ENCODE results near the gene ADGRD1.

ADGRD1 gene

DNA sequence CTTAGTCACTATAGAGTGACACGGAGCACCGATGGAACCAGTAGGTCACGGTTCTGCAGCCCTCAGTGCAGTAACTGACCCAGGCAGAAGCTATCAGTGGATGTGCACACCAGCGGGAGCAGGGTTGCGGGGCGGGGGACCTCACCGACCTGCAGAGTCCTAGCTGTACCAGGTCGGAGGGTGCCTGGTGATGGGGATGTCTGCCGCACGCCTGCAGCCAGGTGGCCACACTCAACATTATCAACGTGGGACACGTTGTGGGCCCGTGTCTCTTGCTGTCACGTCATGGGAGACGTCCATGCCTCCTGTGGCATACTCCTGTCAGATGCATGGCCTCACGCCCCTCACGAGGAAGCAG is 55.2 kb downstream of the ADGRD1 start:
- no peak for DNase-seq

DNA sequence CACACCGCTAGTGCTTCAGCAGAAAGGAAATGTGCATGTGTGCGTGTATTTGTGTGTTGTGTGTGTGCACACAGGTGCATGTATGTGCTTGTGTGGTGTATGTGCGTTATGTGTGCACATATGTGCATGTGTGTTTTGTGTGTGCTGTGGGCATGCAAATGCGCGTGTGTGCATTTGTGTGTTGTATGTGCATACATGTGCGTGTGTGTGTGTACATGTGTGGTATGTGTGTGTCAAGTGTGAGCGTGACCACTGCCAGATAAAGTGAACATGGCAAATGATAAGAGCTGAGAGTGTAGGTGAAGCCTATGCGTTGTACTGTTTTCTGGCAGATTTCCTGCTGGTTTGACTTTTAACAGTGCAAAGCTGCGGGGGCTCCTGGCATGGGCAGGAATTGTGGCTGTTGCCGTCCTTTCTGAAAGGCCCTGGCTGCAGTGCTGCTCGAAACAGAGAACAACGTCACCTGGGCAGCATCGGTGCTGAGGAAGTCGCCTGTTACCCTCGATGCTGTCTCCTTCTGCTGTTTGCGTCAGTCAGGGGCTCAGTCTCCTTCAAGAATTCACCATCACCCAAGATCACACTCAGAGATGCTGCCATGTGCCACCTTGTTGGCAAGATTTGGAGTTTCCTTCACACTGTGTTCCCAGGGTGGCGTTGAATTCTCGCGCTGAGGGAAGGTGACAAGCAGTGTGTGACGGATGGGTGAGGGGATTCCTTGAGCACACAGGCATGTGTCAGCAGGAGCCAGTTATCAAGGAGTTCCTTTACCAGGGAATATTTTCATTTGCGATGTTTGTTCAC is 56.1 kb downstream of the ADGRD1 start:
- DNase-seq: no peak

DNA sequence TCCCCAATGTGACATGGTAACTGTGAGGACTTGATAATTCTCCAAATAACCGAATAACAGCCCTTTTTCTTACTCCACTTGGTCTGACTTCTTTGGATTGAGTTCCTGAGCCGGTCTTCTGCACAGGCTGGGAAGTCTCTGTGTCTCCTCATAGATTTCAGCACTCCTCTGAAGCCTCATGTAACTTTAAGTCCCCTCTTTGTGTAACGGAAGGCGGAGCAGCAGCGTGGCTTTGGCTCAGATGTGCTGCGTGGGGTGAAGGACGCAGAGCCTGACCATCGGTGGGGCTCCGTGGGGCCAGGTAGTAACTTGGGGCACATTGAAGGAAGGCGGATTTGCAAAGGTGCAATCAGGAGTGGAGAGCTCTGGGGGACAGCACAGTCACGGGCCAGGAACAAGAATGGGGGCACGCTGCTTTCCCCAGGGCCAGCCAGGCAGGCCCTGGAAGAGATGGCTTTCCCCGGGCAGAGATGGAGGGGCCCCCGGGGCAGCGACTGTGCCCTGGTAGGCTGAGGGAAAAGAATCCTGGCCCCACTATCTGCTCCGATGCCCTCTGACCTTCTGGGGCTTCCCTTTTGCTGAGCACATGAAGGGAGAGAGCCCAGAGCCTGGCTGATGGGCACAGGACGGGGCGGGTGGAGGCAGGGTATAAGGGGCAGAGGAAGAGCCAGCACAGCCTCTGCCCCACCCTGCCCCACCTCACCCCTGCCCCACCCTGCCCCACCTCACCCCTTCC is 56.9 kb downstream of the ADGRD1 start:
- no peak for DNase-seq

- no peak for DNase-seq
Measured at GRCh38 chr12:131011165-131012079, 57.7 kb downstream of the ADGRD1 start.

GRCh38 chr12:131012279-131013069 is 58.8 kb downstream of the ADGRD1 start:
- no peak for DNase-seq

DNA sequence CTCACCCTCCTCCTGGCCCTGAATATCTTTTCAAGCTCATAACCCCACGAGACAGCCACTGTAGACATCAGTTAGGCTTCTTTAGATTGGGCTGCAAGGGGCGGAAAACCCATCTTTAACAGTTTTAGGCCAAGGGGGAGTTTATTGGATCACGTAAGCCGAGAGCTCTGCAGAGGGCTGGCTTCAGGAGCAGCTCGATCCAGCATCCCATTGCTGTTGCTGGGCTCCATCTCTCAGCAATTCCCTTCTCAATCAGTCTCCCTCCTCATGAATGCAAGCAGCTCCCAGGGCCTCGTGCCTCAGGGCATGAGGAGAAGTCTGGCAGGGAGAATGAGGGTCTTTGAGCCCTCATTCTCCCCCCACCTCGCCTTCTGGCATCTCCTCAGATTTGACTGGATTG is 59.4 kb downstream of the ADGRD1 start:
- DNase-seq: no peak

DNA sequence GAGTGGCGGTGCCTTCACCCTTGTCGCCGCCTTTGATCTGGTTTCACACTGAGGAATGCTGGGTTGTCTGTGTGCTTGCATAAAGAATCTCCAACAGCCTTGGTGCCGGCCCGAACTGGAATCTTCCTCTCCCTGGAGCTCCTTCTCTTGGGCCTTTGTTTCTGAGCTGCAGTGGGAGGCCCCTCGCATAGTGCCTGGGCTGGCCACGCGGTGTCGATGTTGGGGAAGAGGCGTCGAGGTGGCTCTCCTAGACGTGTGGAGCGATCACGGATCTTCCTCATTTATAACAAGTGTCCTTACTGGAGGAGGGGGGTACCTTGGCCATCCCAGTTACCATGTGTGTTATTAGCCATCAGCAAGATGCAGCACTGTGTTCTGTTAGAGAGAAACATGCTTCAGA is 60.6 kb downstream of the ADGRD1 start:
- DNase-seq: no peak

DNA sequence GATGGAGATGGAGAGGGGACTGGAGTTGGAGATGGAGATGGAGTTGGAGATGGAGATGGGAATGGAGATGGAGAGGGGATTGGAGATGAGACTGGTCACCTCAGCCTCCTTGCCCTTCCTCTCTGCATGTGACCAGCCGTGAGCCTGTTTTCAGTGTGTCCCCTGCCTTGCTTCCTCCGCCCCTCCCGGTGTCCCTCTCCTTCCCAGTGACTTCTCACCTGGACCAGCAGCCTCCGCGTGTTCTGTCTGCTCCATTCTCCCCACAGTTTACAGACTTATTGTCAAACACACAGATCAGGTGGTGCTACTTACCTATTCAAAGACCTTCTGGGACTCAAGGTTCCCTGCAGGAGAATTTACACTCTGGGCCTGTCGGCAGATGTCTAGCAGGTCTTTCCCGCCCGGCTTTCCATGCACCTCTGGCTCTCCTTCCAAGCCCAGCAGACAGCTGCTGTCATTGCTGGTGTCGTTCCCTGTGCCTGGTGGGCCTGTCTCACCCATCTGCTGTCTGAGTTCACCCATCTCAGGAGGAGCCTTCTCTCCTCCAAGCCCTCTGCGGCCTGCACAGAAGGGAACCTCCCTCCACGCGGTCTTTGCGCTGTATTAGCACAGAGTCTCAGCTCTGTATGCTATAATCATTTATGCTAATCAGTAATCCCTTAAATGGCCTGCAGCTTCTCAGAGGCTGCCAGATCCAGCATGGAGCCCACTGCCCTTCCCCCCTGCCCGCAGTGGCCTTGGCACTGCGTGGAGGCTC is 62.1 kb downstream of the ADGRD1 start:
- DNase-seq: no peak

GRCh38 chr12:131017477-131017991 is 63.8 kb downstream of the ADGRD1 start:
- no peak for DNase-seq

DNA sequence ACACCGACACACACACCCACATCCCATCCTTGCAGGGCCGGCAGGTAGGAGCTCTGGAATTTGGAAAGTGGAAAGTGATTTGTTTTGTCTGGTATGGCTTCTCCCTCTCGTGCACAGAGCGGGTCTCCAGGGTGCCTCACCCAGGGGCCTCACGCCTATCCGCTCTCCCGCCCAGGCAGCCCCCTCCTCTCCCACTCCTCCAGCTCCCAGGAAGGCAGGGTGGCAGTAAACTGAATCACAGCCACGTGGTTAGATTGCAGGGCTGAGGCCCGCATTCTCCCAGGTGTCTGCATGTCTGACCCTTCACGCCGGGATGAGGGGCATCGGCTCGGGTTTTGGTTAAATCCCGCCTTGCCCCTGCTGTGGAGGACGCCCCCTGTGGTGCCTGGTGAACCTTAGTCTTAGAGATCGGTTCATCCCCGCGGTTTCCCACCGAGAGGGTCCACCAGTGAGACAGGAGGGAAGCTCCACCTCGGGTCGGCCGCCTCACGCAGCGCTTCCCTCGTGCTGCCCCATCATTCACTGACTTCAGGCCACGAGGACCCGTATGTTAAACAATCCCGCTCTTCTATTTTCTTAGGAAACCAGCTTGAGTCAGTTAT is 64.4 kb downstream of the ADGRD1 start:
- no peak for DNase-seq

- no peak for DNase-seq
Measured at GRCh38 chr12:131018808-131019397, 65.2 kb downstream of the ADGRD1 start.

- DNase-seq: no peak
Measured at GRCh38 chr12:131020326-131021153, 66.8 kb downstream of the ADGRD1 start.

DNA sequence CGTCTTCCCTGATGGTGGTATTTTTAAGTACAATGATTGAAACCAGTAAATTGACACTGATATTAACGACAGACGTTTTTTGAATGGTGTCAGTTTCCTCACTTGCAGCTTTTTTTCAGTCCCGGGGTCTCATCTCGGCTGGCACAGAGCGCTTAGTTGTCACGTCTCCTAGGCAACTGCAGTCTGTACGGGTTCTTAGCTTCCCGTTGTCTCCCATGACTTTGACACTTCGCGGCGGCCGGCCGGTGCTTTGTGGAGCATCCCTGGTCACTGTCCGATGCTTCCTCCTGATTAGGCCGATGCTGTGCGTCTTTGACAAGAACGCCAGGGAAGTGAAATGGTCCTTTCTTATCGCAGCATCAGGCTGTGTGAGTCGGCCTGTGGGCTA is 67.4 kb downstream of the ADGRD1 start:
- DNase-seq: no peak

DNA sequence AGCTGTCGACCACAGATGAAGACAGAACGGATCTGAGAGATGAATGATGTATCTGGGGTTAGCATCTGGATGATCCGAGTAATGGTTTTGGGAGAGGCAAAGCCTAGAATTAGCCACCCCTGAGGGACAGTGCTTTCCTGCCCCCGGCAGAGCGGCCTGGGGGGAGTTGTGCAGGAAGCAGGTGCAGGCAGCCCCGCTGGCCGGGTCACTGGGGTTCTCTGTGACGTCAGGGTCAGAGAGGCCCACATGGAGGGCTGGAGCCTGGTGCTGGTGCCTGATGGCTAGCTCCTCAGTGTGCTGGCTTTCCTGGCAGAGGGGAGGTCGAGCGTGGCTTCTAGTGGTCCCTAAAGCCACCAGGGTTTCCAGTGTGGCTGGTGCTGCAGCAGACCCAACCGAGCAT is 70.3 kb downstream of the ADGRD1 start:
- DNase-seq: no peak

DNA sequence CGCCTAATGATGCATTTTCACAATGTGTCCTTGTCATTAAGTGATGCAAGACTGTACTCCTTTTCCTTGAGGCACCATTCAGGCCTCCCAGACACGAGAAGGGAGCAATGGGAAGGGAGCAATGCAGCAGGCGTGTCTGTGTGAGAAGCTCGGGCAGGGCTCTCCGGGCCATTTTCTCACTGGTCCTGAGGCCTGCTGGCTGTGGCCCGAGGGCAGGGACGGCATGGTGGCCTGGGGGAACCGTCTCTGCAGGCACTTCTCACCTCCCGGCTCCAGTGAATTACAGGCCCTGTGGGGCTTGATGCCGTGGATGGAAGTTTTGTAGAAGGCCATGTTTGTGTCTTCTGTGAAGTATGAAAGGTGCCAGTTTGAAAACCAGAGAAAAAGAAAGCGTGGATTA is 71.0 kb downstream of the ADGRD1 start:
- no peak for DNase-seq

- no peak for DNase-seq
Measured at GRCh38 chr12:131025234-131025633, 71.5 kb downstream of the ADGRD1 start.

GRCh38 chr12:131025939-131026702 is 72.4 kb downstream of the ADGRD1 start:
- DNase-seq: no peak

DNA sequence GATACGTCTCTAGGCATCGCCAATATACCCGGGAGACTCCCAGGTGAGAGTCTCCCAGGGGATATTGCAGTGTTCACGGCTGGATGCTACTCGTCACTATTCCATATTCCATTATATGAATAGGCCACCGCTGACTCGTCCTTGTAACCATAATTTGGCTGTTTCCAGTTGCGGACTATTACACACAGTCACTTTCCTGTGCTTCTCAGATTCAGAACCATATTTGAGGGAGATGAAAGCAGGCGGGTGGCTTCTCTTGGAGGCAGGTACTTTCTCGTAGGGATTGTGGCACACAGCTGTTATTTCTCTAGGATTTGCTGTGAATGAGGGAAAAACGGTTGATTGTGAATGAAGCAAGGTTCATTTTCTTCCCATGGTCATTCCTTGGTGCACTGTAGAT is 73.0 kb downstream of the ADGRD1 start:
- no peak for DNase-seq

GRCh38 chr12:131027264-131027663 is 73.6 kb downstream of the ADGRD1 start:
- DNase-seq: no peak

Measured in DMS153 (cell line).